Left ventricle myocardium inferior (tissue), 1 donor: ENCODE results near the gene FCN3. TPM values are rescaled to one million over a fixed set of nuclear protein-coding genes. Genes with fewer than 3 reads are reported as not detected.

Experiments
- DNase-seq: peaks from one replicate; pipeline ENCODE4 v3.0.0-alpha.2; 2020
- H3K27ac ChIP-seq: fragments of 200-600 bp; replicated peaks from 2 replicates; pipeline ENCODE4 v1.8.0; 2021
- H3K27me3 ChIP-seq: fragments of 200-600 bp; 2 replicates; pipeline ENCODE4 v1.8.0; 2021; ENCODE audit warnings: low read depth
- H3K36me3 ChIP-seq: fragments of 200-600 bp; 2 replicates; pipeline ENCODE4 v1.8.0; 2021
- H3K4me1 ChIP-seq: fragments of 200-600 bp; 2 replicates; pipeline ENCODE4 v1.8.0; 2021
- H3K4me3 ChIP-seq: fragments of 200-600 bp; 2 replicates; pipeline ENCODE4 v1.8.0; 2021; ENCODE audit warnings: mild to moderate bottlenecking, moderate library complexity
- H3K9me3 ChIP-seq: fragments of 200-600 bp; replicated peaks from 2 replicates; pipeline ENCODE4 v1.8.0; 2021
- CTCF ChIP-seq: fragments of 200-600 bp; IDR thresholded peaks from 2 replicates; pipeline ENCODE4 v1.8.0; 2021; ENCODE audit warnings: antibody characterized with exemption, mild to moderate bottlenecking, borderline replicate concordance
- intact Hi-C: fragments of 100-400 bp; cut with micrococcal nuclease; formaldehyde crosslinking; loops from one replicate; pipeline ENCODE4 v1.11.0; 2022
- total RNA-seq: library from RNA; stranded (reverse); fragmentation: NEBNext Ultra II Directional; extraction: Animal tissue kit (Norgen Biotek cat#: 25700); gene quantifications from one replicate; pipeline ENCODE4 v1.2.1, GENCODE V29; 2021
- donor health status: DM: no; HTN: yes; CAD: no; lungs with severe emphysema.

The FCN3 gene
- total RNA-seq, 1 donor from 2014 or later: 27.3 TPM

GRCh38 chr1:27380766-27381733 is 6.4 kb upstream of the FCN3 start:
- peaks cover 4% of the 10 kb centered on the region for H3K27me3 ChIP-seq
- H3K36me3 ChIP-seq: no peaks in the 10 kb centered on the region
- no peaks in the 10 kb centered on the region for H3K9me3 ChIP-seq
- no peak overlapping the region for H3K27ac ChIP-seq
- intact Hi-C loops: no loop called here
- no peak overlapping the region for H3K4me3 ChIP-seq
- no peak for TF ChIP-seq CTCF
- no peak for DNase-seq
- H3K4me1 ChIP-seq: peaks cover 45% of the 10 kb centered on the region

GRCh38 chr1:27380224-27380623 is 5.6 kb upstream of the FCN3 start:
- intact Hi-C loops: no loop called here
- DNase-seq: no peak
- H3K27me3 ChIP-seq: peaks cover 4% of the 10 kb centered on the region
- H3K4me1 ChIP-seq: peaks cover 53% of the 10 kb centered on the region
- no peak overlapping the region for H3K4me3 ChIP-seq
- H3K27ac ChIP-seq: no peak overlapping the region
- no peaks in the 10 kb centered on the region for H3K36me3 ChIP-seq
- no peak for TF ChIP-seq CTCF
- no peaks in the 10 kb centered on the region for H3K9me3 ChIP-seq

GRCh38 chr1:27379564-27380122 is 5.0 kb upstream of the FCN3 start:
- no peak overlapping the region for H3K4me3 ChIP-seq
- no peak for DNase-seq
- H3K27me3 ChIP-seq: peaks cover 4% of the 10 kb centered on the region
- H3K4me1 ChIP-seq: peaks cover 56% of the 10 kb centered on the region
- H3K36me3 ChIP-seq: no peaks in the 10 kb centered on the region
- no peak overlapping the region for H3K27ac ChIP-seq
- H3K9me3 ChIP-seq: no peaks in the 10 kb centered on the region
- intact Hi-C loops: no loop called here
- TF ChIP-seq CTCF: no peak

GRCh38 chr1:27377760-27378495 is 3.3 kb upstream of the FCN3 start:
- Histone ChIP-seq H3K36me3 (no peaks in the 10 kb centered on the region), H3K4me1 (peaks cover 57% of the 10 kb centered on the region), H3K27me3 (peaks cover 2% of the 10 kb centered on the region), H3K9me3 (no peaks in the 10 kb centered on the region), H3K27ac (peak overlapping the region; percentile 71), H3K4me3 (no peak overlapping the region)
- DNase-seq: no peak
- no peak for TF ChIP-seq CTCF
- intact Hi-C loops: no loop called here

- Histone ChIP-seq H3K27me3 (no peaks in the 10 kb centered on the region), H3K4me3 (no peak overlapping the region), H3K4me1 (peaks cover 48% of the 10 kb centered on the region), H3K9me3 (no peaks in the 10 kb centered on the region), H3K27ac (peak overlapping the region; percentile 71), H3K36me3 (no peaks in the 10 kb centered on the region)
- no peak for TF ChIP-seq CTCF
- DNase-seq: no peak
- intact Hi-C loops: no loop called here
These were observed 1.6 kb downstream of the FCN3 start for GRCh38 chr1:27372808-27373690.
